Muscle layer of duodenum (tissue), 2 donors: ENCODE measurements around the gene PWP2.
"Not testable (repeated sequence)": the region's sequence is repeated elsewhere in the genome, so short reads cannot be mapped to it uniquely, and the experiment has no call there.

Experiments used
- H3K27ac ChIP-seq: one replicate; pipeline ENCODE4 v1.7.0; 2013; ENCODE audit warnings: mild to moderate bottlenecking, low read length
- H3K27me3 ChIP-seq: one replicate; pipeline ENCODE4 v1.7.0; 2013; ENCODE audit warnings: low read depth, mild to moderate bottlenecking, control low read depth, low read length
- H3K36me3 ChIP-seq, 2 donors: one replicate each; pipeline ENCODE4 v1.7.0; 2013; ENCODE audit warnings: low read length in 2 of 2, control low read depth in 1 of 2, mild to moderate bottlenecking in 1 of 2; ENCODE audit not compliant: insufficient read depth in 2 of 2, control insufficient read depth in 1 of 2
- H3K4me1 ChIP-seq, 2 donors: one replicate each; pipeline ENCODE4 v1.7.0; 2013; ENCODE audit warnings: low read length in 2 of 2, mild to moderate bottlenecking in 2 of 2, control low read depth in 1 of 2, moderate library complexity in 1 of 2; ENCODE audit not compliant: insufficient read depth in 2 of 2, control insufficient read depth in 1 of 2
- H3K4me3 ChIP-seq, 2 donors: one replicate each; pipeline ENCODE4 v1.7.0; 2013; ENCODE audit warnings: low read length in 2 of 2, low read depth in 1 of 2, mild to moderate bottlenecking in 1 of 2
- H3K9me3 ChIP-seq, 2 donors: one replicate each; pipeline ENCODE4 v1.7.0; 2013; ENCODE audit warnings: low read length in 2 of 2, control low read depth in 1 of 2, mild to moderate bottlenecking in 1 of 2; ENCODE audit not compliant: control insufficient read depth in 1 of 2
- donor health status: healthy.

Gene PWP2

DNA sequence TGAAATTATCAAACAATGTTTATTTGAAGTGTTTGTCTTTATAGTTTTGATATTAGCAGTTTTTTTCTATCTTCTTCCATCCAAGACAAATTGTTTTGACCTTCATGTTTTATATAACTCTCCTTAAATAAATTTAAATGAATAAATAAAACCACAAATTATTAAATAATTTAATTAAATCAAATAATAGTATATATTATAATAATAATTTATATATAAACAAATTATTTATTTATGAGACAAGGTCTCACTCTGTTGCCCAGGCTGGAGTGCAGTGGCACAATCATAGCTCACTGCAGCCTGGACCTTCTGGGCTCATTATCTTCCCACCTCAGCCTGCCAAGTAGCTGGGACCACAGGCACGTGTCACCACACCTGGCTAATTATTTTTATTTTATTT lies 12.4 kb upstream of the PWP2 start:
- Histone ChIP-seq H3K27me3 (no peaks in the 10 kb centered on the region), H3K27ac (no peak overlapping the region), H3K9me3 (no peaks in the 10 kb centered on the region), H3K4me1 (peaks cover 0 to 3% of the 10 kb centered on the region in 2 donors), H3K36me3 (peaks cover 27 to 34% of the 10 kb centered on the region in 2 donors), H3K4me3 (no peak overlapping the region)

DNA sequence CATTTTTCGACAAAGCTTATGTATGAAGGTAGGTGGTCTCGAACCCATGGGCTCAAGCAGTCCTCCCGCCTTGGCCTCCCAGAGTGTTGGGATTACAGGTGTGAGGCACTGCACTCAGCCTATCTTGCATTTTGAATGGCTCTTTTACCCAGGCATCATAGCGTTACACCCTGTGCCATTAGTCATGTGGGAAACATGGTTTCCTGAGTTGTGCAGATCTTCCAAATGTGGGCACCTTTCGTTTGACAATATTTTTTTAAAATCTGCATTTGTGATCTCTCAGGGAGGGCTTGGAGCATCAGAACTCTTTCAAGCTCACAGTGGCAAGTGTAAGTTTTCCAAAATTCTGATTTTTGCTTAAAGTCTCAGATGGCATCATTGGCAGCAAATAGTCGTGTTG lies 8.7 kb upstream of the PWP2 start:
- not testable (repeated sequence) for H3K27ac ChIP-seq, H3K4me3 ChIP-seq, H3K4me1 ChIP-seq, H3K27me3 ChIP-seq, H3K9me3 ChIP-seq
- H3K36me3 ChIP-seq, result peaks cover 9 to 10% of the 10 kb centered on the region in 2 donors

GRCh38 chr21:44098964-44099363 lies 8.2 kb upstream of the PWP2 start:
- H3K4me3 ChIP-seq, H3K9me3 ChIP-seq, H3K27me3 ChIP-seq, H3K4me1 ChIP-seq, H3K36me3 ChIP-seq, H3K27ac ChIP-seq: not testable (repeated sequence)

DNA sequence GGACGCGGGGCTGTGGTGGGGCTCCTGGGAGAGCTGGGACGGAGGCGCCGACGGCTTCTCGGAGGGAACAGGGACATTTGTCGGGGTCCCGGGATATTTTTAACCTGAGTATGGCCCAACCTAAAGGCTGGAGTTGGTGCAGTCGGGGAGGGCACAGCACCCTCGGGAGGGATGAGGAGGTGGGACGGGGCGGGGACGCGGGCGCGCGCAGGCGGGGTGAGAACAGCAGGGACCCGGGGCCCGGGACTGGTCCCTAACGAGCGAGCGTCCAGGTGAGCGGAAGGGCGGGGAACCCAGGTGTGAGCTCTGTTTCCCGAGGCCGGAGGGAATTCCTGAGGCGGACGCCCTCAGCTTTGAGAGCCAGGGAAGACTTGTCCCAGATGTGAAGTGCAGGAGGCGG lies 390 bp downstream of the PWP2 start:
- H3K27ac ChIP-seq, H3K27me3 ChIP-seq, H3K36me3 ChIP-seq, H3K9me3 ChIP-seq, H3K4me3 ChIP-seq, H3K4me1 ChIP-seq: not testable (repeated sequence)

DNA sequence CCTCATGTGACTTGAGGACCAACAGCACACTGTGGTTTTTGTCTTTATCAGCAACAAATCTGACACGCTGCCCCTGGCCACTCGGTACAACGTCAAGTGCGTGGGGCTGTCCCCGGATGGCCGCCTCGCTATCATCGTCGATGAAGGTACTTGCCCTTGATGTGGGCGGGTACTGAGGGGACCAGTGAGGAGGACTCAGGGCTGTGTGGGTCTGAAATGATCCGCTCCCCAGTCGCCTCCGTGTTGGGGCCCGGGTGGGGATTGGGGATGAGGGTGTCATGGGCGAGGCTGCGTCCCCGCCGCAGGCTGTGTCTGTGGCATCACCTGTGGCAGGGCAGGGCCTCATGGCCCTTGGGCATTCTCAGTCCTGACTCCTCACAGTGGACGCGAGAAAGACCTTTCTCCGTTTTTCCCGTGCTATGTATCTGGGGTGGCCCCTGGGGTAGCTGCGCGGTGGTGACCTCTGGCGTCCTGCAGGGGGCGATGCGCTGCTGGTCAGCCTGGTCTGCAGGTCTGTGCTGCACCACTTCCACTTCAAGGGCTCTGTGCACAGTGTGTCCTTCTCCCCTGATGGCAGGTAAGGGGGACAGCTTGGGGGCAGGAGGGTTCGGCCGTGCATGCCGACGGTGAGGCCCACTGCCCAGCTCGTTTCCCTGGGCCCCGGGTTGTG lies 6.6 kb downstream of the PWP2 start:
- not testable (repeated sequence) for H3K4me1 ChIP-seq, H3K4me3 ChIP-seq, H3K9me3 ChIP-seq, H3K27ac ChIP-seq, H3K36me3 ChIP-seq, H3K27me3 ChIP-seq

GRCh38 chr21:44122131-44122530 lies 14.9 kb downstream of the PWP2 start:
- H3K27ac ChIP-seq, H3K27me3 ChIP-seq, H3K36me3 ChIP-seq, H3K9me3 ChIP-seq, H3K4me1 ChIP-seq, H3K4me3 ChIP-seq: not testable (repeated sequence)

DNA sequence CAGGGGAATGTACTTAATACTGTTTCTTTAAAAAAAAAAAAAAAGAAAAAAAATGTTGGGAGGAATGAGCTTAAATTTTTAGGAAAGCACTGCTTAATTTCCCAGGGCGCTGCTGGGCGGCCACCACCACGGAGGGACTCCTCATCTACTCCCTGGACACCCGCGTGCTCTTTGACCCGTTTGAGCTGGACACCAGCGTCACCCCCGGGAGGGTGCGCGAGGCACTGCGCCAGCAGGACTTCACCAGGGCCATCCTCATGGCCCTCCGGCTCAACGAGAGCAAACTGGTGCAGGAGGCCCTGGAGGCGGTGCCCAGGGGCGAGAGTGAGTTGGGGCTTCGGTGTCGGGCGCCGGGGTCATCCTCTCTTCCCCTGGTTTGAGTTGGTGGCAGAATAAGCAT lies 20.6 kb downstream of the PWP2 start:
- not testable (repeated sequence) for H3K27me3 ChIP-seq, H3K27ac ChIP-seq, H3K4me1 ChIP-seq, H3K36me3 ChIP-seq, H3K4me3 ChIP-seq, H3K9me3 ChIP-seq

DNA sequence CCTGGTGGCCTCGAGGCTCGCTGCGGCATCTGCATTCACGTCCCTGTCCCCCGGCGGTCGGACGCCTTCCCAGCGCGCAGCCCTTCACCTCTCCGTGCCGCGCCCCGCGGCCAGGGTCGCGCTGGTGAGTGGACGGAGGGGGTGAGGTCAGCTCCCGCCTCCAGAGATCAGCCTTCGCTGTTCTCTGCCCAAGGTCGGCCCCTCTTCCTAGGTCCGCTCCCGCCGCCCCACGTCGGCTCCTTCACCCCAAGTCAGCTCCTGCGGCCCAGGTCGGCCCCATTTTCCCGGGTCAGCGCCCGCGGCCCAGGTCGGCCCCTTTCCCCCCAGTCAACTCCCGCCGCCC lies 26.5 kb downstream of the PWP2 start:
- not testable (repeated sequence) for H3K9me3 ChIP-seq, H3K27ac ChIP-seq, H3K4me1 ChIP-seq, H3K36me3 ChIP-seq, H3K27me3 ChIP-seq, H3K4me3 ChIP-seq

DNA sequence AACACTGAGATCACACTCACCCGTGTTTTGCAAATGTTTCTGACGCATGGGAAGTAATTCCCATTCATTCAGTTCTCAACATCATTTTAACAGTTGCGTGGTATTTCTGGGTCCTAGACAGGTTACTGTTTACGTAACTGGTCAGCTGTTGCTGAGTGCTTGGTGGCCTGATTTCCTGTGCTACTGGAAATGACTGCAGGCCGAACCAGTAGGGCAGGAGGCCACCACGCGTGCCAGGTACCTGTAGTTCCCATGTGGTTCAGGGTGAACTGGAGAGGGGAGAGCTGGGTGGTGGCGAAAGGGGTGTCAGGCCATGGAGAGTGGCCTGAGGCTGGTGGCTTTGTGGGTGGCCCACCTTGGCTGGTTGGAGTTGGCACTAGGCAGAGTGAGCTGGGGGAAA lies 27.5 kb downstream of the PWP2 start:
- not testable (repeated sequence) for H3K9me3 ChIP-seq, H3K27ac ChIP-seq, H3K4me1 ChIP-seq, H3K27me3 ChIP-seq, H3K36me3 ChIP-seq, H3K4me3 ChIP-seq

DNA sequence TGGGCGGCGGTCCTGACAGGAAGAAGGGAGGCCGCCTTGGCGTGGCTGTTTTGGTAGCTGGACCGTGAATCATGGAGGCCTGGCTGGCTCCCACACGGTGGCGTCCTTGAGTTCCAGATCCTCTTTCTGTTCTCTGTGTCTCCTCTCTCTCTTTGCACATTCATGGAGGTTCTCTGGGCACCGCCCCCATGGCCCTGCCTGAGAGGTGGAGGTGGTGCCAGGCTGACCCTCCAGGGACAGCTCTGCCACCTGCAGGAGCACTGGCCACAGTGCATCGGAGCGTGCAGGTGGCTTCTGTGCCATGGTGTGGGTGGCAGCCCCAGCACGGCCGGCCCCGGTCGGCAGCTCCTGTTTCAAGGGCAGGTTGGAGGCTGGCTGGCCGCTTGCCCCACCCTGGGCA lies 30.8 kb downstream of the PWP2 start:
- H3K4me1 ChIP-seq, H3K4me3 ChIP-seq, H3K9me3 ChIP-seq, H3K27ac ChIP-seq, H3K36me3 ChIP-seq, H3K27me3 ChIP-seq: not testable (repeated sequence)

DNA sequence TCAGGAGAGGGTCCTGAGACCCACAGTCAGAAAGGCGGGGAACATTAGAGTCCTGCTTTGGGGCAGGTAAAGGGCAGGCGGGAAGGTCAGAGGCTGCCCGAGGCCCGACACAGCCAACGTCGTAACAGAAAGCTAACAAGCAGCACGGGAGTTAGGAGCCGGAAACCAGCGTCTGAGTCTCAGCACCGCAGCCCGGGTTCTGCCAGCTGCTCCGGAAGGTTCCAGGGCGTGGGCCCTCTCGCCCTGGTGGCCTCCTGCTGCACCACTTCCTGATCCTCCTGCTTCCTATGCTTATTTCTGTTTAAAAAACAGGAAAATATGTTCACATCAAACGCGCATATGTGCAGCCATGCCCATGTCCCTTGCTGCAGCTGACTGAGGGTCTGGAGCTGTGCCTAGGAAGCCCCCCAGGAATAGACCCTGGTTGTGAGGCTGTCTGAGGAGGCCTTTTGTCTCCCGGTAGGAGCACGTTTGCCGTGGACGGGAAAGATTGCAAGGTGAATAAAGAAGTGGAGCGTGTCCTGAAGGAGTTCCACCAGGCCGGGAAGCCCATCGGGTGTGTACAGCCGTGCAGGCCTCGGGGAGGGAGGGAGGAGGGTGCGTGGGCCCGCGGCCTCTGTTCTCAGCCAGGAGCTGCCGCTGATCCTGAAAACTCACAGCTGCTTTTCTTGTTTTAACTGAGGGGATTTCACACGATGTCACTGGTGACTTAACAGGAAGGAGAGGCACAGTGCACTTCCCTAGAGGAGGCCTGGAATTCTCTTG lies 32.8 kb downstream of the PWP2 start:
- H3K4me3 ChIP-seq, H3K36me3 ChIP-seq, H3K27me3 ChIP-seq, H3K27ac ChIP-seq, H3K9me3 ChIP-seq, H3K4me1 ChIP-seq: not testable (repeated sequence)

- not testable (repeated sequence) for H3K4me1 ChIP-seq, H3K9me3 ChIP-seq, H3K27me3 ChIP-seq, H3K27ac ChIP-seq, H3K4me3 ChIP-seq, H3K36me3 ChIP-seq
Observed at GRCh38 chr21:44140552-44140932, 33.3 kb downstream of the PWP2 start.
